GM21423 (cell line): ENCODE data around the gene TEX22.

Experiments
- ATAC-seq: cut with Tn5 transposase; IDR thresholded peaks from one replicate; pipeline ENCODE4 v1.9.1; 2021; ENCODE audit warnings: mild to moderate bottlenecking, moderate library complexity; ENCODE audit not compliant: unreplicated experiment

TEX22 gene

GRCh38 chr14:105436891-105437722 is 38.8 kb downstream of the TEX22 start:
- ATAC-seq: no peak

GRCh38 chr14:105437723-105438500 is 39.6 kb downstream of the TEX22 start:
- ATAC-seq: no peak

GRCh38 chr14:105439179-105439578 is 40.8 kb downstream of the TEX22 start:
- no peak for ATAC-seq

GRCh38 chr14:105439710-105440553 is 41.6 kb downstream of the TEX22 start:
- ATAC-seq: no peak

GRCh38 chr14:105440554-105440900 is 42.2 kb downstream of the TEX22 start:
- no peak for ATAC-seq

- ATAC-seq: no peak
Observed at GRCh38 chr14:105440992-105441391, 42.7 kb downstream of the TEX22 start.

- no peak for ATAC-seq
Observed at GRCh38 chr14:105442125-105442524, 43.8 kb downstream of the TEX22 start.

GRCh38 chr14:105442834-105443233 is 44.5 kb downstream of the TEX22 start:
- no peak for ATAC-seq

GRCh38 chr14:105444859-105445258 is 46.5 kb downstream of the TEX22 start:
- ATAC-seq: no peak

- ATAC-seq: no peak
Observed at GRCh38 chr14:105445290-105445689, 47.0 kb downstream of the TEX22 start.

- no peak for ATAC-seq
Observed at GRCh38 chr14:105445901-105446845, 47.8 kb downstream of the TEX22 start.

GRCh38 chr14:105446971-105447370 is 48.6 kb downstream of the TEX22 start:
- ATAC-seq: no peak

- no peak for ATAC-seq
Observed at GRCh38 chr14:105447651-105448640, 49.6 kb downstream of the TEX22 start.

- ATAC-seq: no peak
Observed at GRCh38 chr14:105448706-105449111, 50.4 kb downstream of the TEX22 start.

- no peak for ATAC-seq
Observed at GRCh38 chr14:105449276-105450122, 51.2 kb downstream of the TEX22 start.

GRCh38 chr14:105450123-105450505 is 51.8 kb downstream of the TEX22 start:
- ATAC-seq: no peak

- ATAC-seq: no peak
Observed at GRCh38 chr14:105450864-105451720, 52.8 kb downstream of the TEX22 start.
